Ovary (tissue), 3 donors: ENCODE data around the gene CARF.

Experiments used
- EP300 ChIP-seq: sonication (generic); formaldehyde crosslinking; IDR thresholded peaks from one replicate; pipeline ENCODE4 v1.6.1; 2017; ENCODE audit warnings: antibody characterized with exemption
- POLR2A ChIP-seq: fragments of 450-650 bp; IDR thresholded peaks from one replicate; pipeline ENCODE4 v1.6.1; 2017; ENCODE audit warnings: antibody characterized with exemption, mild to moderate bottlenecking, moderate library complexity
- TF ChIP-seq, protein P1 (sequence below), 3 donors: fragments of 450-650 bp in 2 of 3; fragments of 200-600 bp in 1 of 3; IDR thresholded peaks; one replicate each; pipeline versions ENCODE4 v1.5.1 to v1.8.0; 2016 to 2022; ENCODE audit warnings: antibody characterized with exemption in 3 of 3, mild to moderate bottlenecking in 1 of 3
- donor health status: DM: no; HTN: no; CAD: no.

GRCh38 chr2:202911203-202911511 is 918 bp upstream of the CARF start:
- TF ChIP-seq, protein P1, sequence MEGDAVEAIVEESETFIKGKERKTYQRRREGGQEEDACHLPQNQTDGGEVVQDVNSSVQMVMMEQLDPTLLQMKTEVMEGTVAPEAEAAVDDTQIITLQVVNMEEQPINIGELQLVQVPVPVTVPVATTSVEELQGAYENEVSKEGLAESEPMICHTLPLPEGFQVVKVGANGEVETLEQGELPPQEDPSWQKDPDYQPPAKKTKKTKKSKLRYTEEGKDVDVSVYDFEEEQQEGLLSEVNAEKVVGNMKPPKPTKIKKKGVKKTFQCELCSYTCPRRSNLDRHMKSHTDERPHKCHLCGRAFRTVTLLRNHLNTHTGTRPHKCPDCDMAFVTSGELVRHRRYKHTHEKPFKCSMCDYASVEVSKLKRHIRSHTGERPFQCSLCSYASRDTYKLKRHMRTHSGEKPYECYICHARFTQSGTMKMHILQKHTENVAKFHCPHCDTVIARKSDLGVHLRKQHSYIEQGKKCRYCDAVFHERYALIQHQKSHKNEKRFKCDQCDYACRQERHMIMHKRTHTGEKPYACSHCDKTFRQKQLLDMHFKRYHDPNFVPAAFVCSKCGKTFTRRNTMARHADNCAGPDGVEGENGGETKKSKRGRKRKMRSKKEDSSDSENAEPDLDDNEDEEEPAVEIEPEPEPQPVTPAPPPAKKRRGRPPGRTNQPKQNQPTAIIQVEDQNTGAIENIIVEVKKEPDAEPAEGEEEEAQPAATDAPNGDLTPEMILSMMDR (IDR thresholded peaks at IDR 0.05) = no peak
- TF ChIP-seq EP300 = no peak
- TF ChIP-seq POLR2A = no peak
